H1 (cell line): ENCODE data around the gene ESR1. TPM values are rescaled to one million over a fixed set of nuclear protein-coding genes. Genes with fewer than 3 reads are reported as not detected.

Experiments
- CTCF ChIA-PET: fragments of 300-600 bp; sonication (Branson Sonifier 250); formaldehyde crosslinking; loops from one replicate; lab custom pipeline; 2021; ENCODE audit not compliant: partially characterized antibody; lab: Charles Lee
- POLR2A ChIA-PET: fragments of 300-600 bp; sonication (Branson Sonifier 250); formaldehyde crosslinking; loops from one replicate; lab custom pipeline; 2021; ENCODE audit warnings: inconsistent platforms; ENCODE audit not compliant: partially characterized antibody; lab: Charles Lee
- DNase-seq, 2 experiments: peaks; one replicate each; pipeline versions ENCODE4 v3.0.0 to v3.0.0-alpha.2; 2010 to 2022; ENCODE audit warnings: low spot score in 2 of 2, low read depth in 1 of 2, mixed read lengths in 1 of 2
- FAIRE-seq: peaks from 2 replicates; lab custom pipeline; 2011; peaks lifted over from hg19 to GRCh38; lab: Jason Lieb, UNC
- H2AFZ ChIP-seq: 2 replicates; pipeline ENCODE4 v1.8.1; 2012; ENCODE audit warnings: low read length, inconsistent platforms
- H2AK5ac ChIP-seq: 2 replicates; pipeline ENCODE4 v1.6.1; 2013; ENCODE audit warnings: low read depth, low read length
- H2BK120ac ChIP-seq: replicated peaks from 2 replicates; pipeline ENCODE3; 2013; ENCODE audit warnings: low read depth, low read length, inconsistent platforms
- H2BK12ac ChIP-seq: 2 replicates; pipeline ENCODE4 v1.6.1; 2013; ENCODE audit warnings: low read depth, low read length
- H2BK15ac ChIP-seq: 2 replicates; pipeline ENCODE4 v1.6.1; 2013; ENCODE audit warnings: low read length
- H2BK20ac ChIP-seq: 2 replicates; pipeline ENCODE4 v1.6.1; 2013; ENCODE audit warnings: low read length
- H2BK5ac ChIP-seq: 2 replicates; pipeline ENCODE4 v1.6.1; 2013; ENCODE audit warnings: low read depth, low read length
- H3K14ac ChIP-seq: 2 replicates; pipeline ENCODE4 v1.6.1; 2013; ENCODE audit warnings: inconsistent platforms; ENCODE audit not compliant: insufficient read length
- H3K18ac ChIP-seq: 2 replicates; pipeline ENCODE4 v1.6.1; 2013; ENCODE audit warnings: low read length; ENCODE audit errors: extremely low read depth
- H3K23ac ChIP-seq: 2 replicates; pipeline ENCODE4 v1.6.1; 2013; ENCODE audit warnings: inconsistent platforms; ENCODE audit not compliant: insufficient read length
- H3K23me2 ChIP-seq: 2 replicates; pipeline ENCODE4 v1.6.1; 2013; ENCODE audit warnings: low read depth, low read length
- H3K27ac ChIP-seq: 2 replicates; pipeline ENCODE4 v1.6.1; 2011; ENCODE audit warnings: low read depth, low read length, inconsistent platforms
- H3K27me3 ChIP-seq, 4 experiments: replicated peaks in 1 of 4; 1 replicate in 1 of 4; 2 replicates in 3 of 4; pipeline versions ENCODE4 v1.6.1 to v1.8.1; 2011 to 2013; ENCODE audit warnings: low read length in 3 of 4, mild to moderate bottlenecking in 3 of 4, inconsistent platforms in 2 of 4, mixed read lengths in 2 of 4, moderate library complexity in 1 of 4; ENCODE audit not compliant: control insufficient read depth in 3 of 4, insufficient read depth in 3 of 4; ENCODE audit errors: extremely low read depth in 1 of 4
- H3K36me3 ChIP-seq, 4 experiments: 2 replicates each; pipeline versions ENCODE4 v1.6.1 to v1.8.1; 2011 to 2013; ENCODE audit warnings: mild to moderate bottlenecking in 4 of 4, low read length in 3 of 4, moderate library complexity in 2 of 4, control low read depth in 1 of 4, inconsistent platforms in 1 of 4; ENCODE audit not compliant: insufficient read depth in 4 of 4, control insufficient read depth in 2 of 4
- H3K4ac ChIP-seq: replicated peaks from 2 replicates; pipeline ENCODE3; 2013; ENCODE audit warnings: low read length, low read depth, mixed read lengths, inconsistent platforms; ENCODE audit not compliant: insufficient read length
- H3K4me1 ChIP-seq, 4 experiments: replicated peaks in 1 of 4; 1 replicate in 1 of 4; 2 replicates in 3 of 4; pipeline versions ENCODE4 v1.6.1 to v1.8.1; 2011 to 2013; ENCODE audit warnings: low read length in 3 of 4, inconsistent platforms in 2 of 4, mixed read lengths in 1 of 4; ENCODE audit not compliant: insufficient read depth in 4 of 4, control insufficient read depth in 3 of 4
- H3K4me2 ChIP-seq, 2 experiments: 2 replicates each; pipeline versions ENCODE4 v1.6.1 to v1.8.1; 2011 to 2013; ENCODE audit warnings: low read depth in 2 of 2, low read length in 2 of 2, control low read depth in 1 of 2, inconsistent platforms in 1 of 2, mild to moderate bottlenecking in 1 of 2; ENCODE audit not compliant: insufficient read depth in 1 of 2
- H3K4me3 ChIP-seq, 4 experiments: fragments of 200-600, 300-600 bp in 1 of 4; sonication (generic), shearing (Covaris generic), sonication (Bioruptor Twin) in 1 of 4; 2 replicates each; pipeline versions ENCODE4 v1.5.1 to v1.8.1; 2011 to 2016; ENCODE audit warnings: low read length in 4 of 4, low read depth in 3 of 4, control low read depth in 2 of 4, inconsistent platforms in 2 of 4, mild to moderate bottlenecking in 2 of 4, mixed read lengths in 1 of 4, moderate library complexity in 1 of 4; ENCODE audit not compliant: insufficient read depth in 2 of 4; ENCODE audit errors: extremely low read depth in 1 of 4
- H3K56ac ChIP-seq: replicated peaks from 2 replicates; pipeline ENCODE3; 2013; ENCODE audit warnings: low read depth, mild to moderate bottlenecking, mixed read lengths, low read length, inconsistent platforms; ENCODE audit not compliant: insufficient read length
- H3K79me1 ChIP-seq: 2 replicates; pipeline ENCODE4 v1.6.1; 2013; ENCODE audit warnings: low read depth, low read length, control low read depth
- H3K79me2 ChIP-seq, 2 experiments: 2 replicates each; pipeline versions ENCODE4 v1.6.1 to v1.8.1; 2012 to 2013; ENCODE audit warnings: low read length in 2 of 2, mild to moderate bottlenecking in 2 of 2, inconsistent platforms in 1 of 2; ENCODE audit not compliant: insufficient read depth in 2 of 2, control insufficient read depth in 1 of 2
- H3K9ac ChIP-seq, 4 experiments: replicated peaks in 1 of 4; 1 replicate in 1 of 4; 2 replicates in 3 of 4; pipeline versions ENCODE4 v1.6.1 to v1.8.1; 2011 to 2013; ENCODE audit warnings: low read depth in 3 of 4, low read length in 3 of 4, control low read depth in 2 of 4, mild to moderate bottlenecking in 2 of 4, moderate library complexity in 2 of 4, inconsistent platforms in 1 of 4; ENCODE audit errors: extremely low read depth in 1 of 4
- H3K9me3 ChIP-seq, 2 experiments: 2 replicates each; pipeline versions ENCODE4 v1.6.1 to v1.8.1; 2012 to 2013; ENCODE audit warnings: mild to moderate bottlenecking in 2 of 2, moderate library complexity in 2 of 2, control low read depth in 1 of 2, inconsistent platforms in 1 of 2, low read depth in 1 of 2, low read length in 1 of 2, mixed read lengths in 1 of 2; ENCODE audit not compliant: insufficient read depth in 2 of 2
- H4K20me1 ChIP-seq, 2 experiments: replicated peaks in 1 of 2; 2 replicates each; pipeline versions ENCODE3 to v1.8.1; 2011 to 2013; ENCODE audit warnings: inconsistent platforms in 2 of 2, low read length in 2 of 2, mild to moderate bottlenecking in 1 of 2; ENCODE audit not compliant: insufficient read depth in 2 of 2, control insufficient read depth in 1 of 2
- H4K5ac ChIP-seq: 2 replicates; pipeline ENCODE4 v1.6.1; 2013; ENCODE audit warnings: low read length, low read depth, mixed read lengths, inconsistent platforms; ENCODE audit not compliant: insufficient read length
- H4K8ac ChIP-seq: 2 replicates; pipeline ENCODE4 v1.8.0; 2013; ENCODE audit warnings: mild to moderate bottlenecking, moderate library complexity, low read length, inconsistent platforms; ENCODE audit not compliant: insufficient read depth; ENCODE audit errors: extremely low read depth
- H4K91ac ChIP-seq: replicated peaks from 2 replicates; pipeline ENCODE3; 2013; ENCODE audit warnings: low read length, mixed read lengths, inconsistent platforms; ENCODE audit not compliant: insufficient read length
- CHD1 ChIP-seq: IDR thresholded peaks from 2 replicates; pipeline ENCODE4 v1.6.1; 2012; ENCODE audit warnings: low read depth, low read length, improper control_type of control experiment
- TCF12 ChIP-seq: IDR thresholded peaks from 2 replicates; pipeline ENCODE4 v1.6.1; 2011; ENCODE audit warnings: low read depth, mild to moderate bottlenecking, low read length
- YY1 ChIP-seq: IDR thresholded peaks from 2 replicates; pipeline ENCODE4 v1.6.1; 2011; ENCODE audit warnings: low read depth, mild to moderate bottlenecking, low read length
- WGBS, 2 experiments: shearing (Covaris generic) in 1 of 2; methylation state at CpG; one replicate each; pipeline versions ENCODE4 v1.1.6 to v1.1.7; 2013 to 2015; ENCODE audit warnings: low lambda C conversion rate in 2 of 2, mixed read lengths in 2 of 2, inconsistent platforms in 1 of 2, low coverage in 1 of 2, missing lambda C conversion rate in 1 of 2; ENCODE audit not compliant: insufficient replicate concordance in 2 of 2, insufficient coverage in 1 of 2, insufficient read length in 1 of 2; ENCODE audit errors: extremely low coverage in 1 of 2, missing lambda C conversion rate in 1 of 2; 5-methylcytosine and 5-hydroxymethylcytosine counted together
- polyA plus RNA-seq, 7 experiments: library from polyadenylated mRNA; depleted of rRNA in 3 of 7; stranded (reverse) in 5 of 7; unstranded in 2 of 7; fragments of >200 nt in 5 of 7; fragments of 200-250 nt in 2 of 7; gene quantifications; 1 replicate in 5 of 7; 2 replicates in 1 of 7; 4 replicates in 1 of 7; pipeline versions ENCODE4 v1.2.1 to v1.2.3, GENCODE V29; 2011 to 2013; ENCODE audit warnings: missing spikeins in 2 of 7, mixed read lengths in 2 of 7
- total RNA-seq: library from RNA; stranded (reverse); fragmentation: NEBNext Ultra II Directional; extraction: Animal tissue kit (Norgen Biotek cat#: 25700); gene quantifications from 2 replicates; pipeline ENCODE4 v1.2.1, GENCODE V29; 2021

Gene ESR1
- total and polyA plus RNA-seq, 2 of the 8 experiments (the other 6 are each of a cell fraction or from before 2014, with no cell fraction given): 0.03 to 0.17 TPM

DNA sequence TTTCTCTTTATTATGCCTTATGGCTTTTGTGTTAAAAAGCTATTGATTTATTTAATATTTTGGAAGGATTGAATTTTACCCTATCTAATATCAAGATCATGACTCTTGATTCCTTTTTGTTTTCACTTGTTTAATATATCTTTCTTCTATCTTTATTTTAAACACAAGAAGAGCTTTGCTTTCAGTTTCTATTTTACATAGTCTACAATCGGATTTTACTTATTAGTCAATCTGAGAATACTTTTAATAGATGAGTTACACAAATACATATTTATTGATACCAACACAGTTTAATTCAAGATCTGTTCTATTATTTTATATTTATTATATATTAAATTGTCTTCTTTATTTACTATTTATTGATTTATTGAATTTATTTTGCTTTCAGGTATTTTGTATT, 218.8 kb downstream of the ESR1 start:
- Histone ChIP-seq H3K4ac (no peak overlapping the region), H2BK12ac (no peak overlapping the region), H3K23ac (no peak overlapping the region), H3K27me3 (no peaks in the 10 kb centered on the region), H4K91ac (no peak overlapping the region), H3K4me3 (no peak overlapping the region), H3K27ac (no peak overlapping the region), H2BK15ac (no peak overlapping the region), H3K9me3 (peaks cover 3 to 9% of the 10 kb centered on the region in 2 experiments; a peak in 1 of 4 replicates), H3K18ac (no peak overlapping the region), H3K79me2 (no peaks in the 10 kb centered on the region), H3K23me2 (no peaks in the 10 kb centered on the region), H2BK120ac (no peak overlapping the region), H2AFZ (no peak overlapping the region), H3K14ac (no peak overlapping the region), H3K36me3 (no peaks in the 10 kb centered on the region), H3K9ac (no peak overlapping the region), H2BK20ac (no peak overlapping the region), H4K5ac (no peak overlapping the region), H3K56ac (no peak overlapping the region), H4K8ac (no peak overlapping the region), H2BK5ac (no peak overlapping the region), H3K4me2 (no peak overlapping the region), H3K79me1 (no peaks in the 10 kb centered on the region), H2AK5ac (no peak overlapping the region), H4K20me1 (no peaks in the 10 kb centered on the region), H3K4me1 (no peaks in the 10 kb centered on the region)
- ChIA-PET POLR2A (no interaction called here), CTCF (interaction anchor here (1.1 kb wide), 1 partner anchor 53 kb away, joined by 5 read pairs; no protein-coding TSS in a partner anchor)
- WGBS, 2 experiments: 95% methylated on average over 1 of the region's 1 CpG; no CpG with 5 or more reads in 1 of the 2 experiments
- TF ChIP-seq TCF12 (no peak), CHD1 (no peak), YY1 (no peak)
- no peak for FAIRE-seq
- no peak for DNase-seq
